ENCODE results near the gene NKAPD1. TPM values are rescaled to one million over a fixed set of nuclear protein-coding genes. Genes with fewer than 3 reads are reported as not detected.

NKAPD1 gene
- total RNA-seq, 2 experiments from 2014 or later: 28.5 to 31.7 TPM

- H3K4me3 Mint-ChIP-seq: no peak overlapping the region
- H3K4me1 Mint-ChIP-seq: peaks cover 15% of the 10 kb centered on the region
- H3K9me3 Mint-ChIP-seq: no peaks in the 10 kb centered on the region
- DNase-seq: no peak
- H3K27ac Mint-ChIP-seq: no peak overlapping the region
- no peaks in the 10 kb centered on the region for H3K36me3 Mint-ChIP-seq
- H3K27me3 Mint-ChIP-seq: no peaks in the 10 kb centered on the region
Measured at GRCh38 chr11:112113539-112114457, 39.7 kb downstream of the NKAPD1 start.

GRCh38 chr11:112114460-112114859 lies 40.4 kb downstream of the NKAPD1 start:
- Mint-ChIP-seq H3K4me3 (no peak overlapping the region), H3K9me3 (no peaks in the 10 kb centered on the region), H3K4me1 (peaks cover 15% of the 10 kb centered on the region), H3K27me3 (no peaks in the 10 kb centered on the region), H3K36me3 (no peaks in the 10 kb centered on the region), H3K27ac (no peak overlapping the region)
- DNase-seq: no peak

GRCh38 chr11:112115386-112115785 lies 41.3 kb downstream of the NKAPD1 start:
- H3K27me3 Mint-ChIP-seq: no peaks in the 10 kb centered on the region
- no peak overlapping the region for H3K4me3 Mint-ChIP-seq
- no peaks in the 10 kb centered on the region for H3K36me3 Mint-ChIP-seq
- DNase-seq: no peak
- H3K9me3 Mint-ChIP-seq: no peaks in the 10 kb centered on the region
- peaks cover 22% of the 10 kb centered on the region for H3K4me1 Mint-ChIP-seq
- H3K27ac Mint-ChIP-seq: no peak overlapping the region

GRCh38 chr11:112118176-112118575 lies 44.1 kb downstream of the NKAPD1 start:
- peak; percentile 8 for DNase-seq
- no peaks in the 10 kb centered on the region for H3K9me3 Mint-ChIP-seq
- H3K36me3 Mint-ChIP-seq: no peaks in the 10 kb centered on the region
- no peak overlapping the region for H3K27ac Mint-ChIP-seq
- H3K4me1 Mint-ChIP-seq: peaks cover 30% of the 10 kb centered on the region
- H3K27me3 Mint-ChIP-seq: no peaks in the 10 kb centered on the region
- no peak overlapping the region for H3K4me3 Mint-ChIP-seq

GRCh38 chr11:112121981-112122615 lies 48.0 kb downstream of the NKAPD1 start:
- Mint-ChIP-seq H3K9me3 (no peaks in the 10 kb centered on the region), H3K27ac (no peak overlapping the region), H3K4me1 (peaks cover 22% of the 10 kb centered on the region), H3K27me3 (no peaks in the 10 kb centered on the region), H3K4me3 (no peak overlapping the region), H3K36me3 (peaks cover under 1% of the 10 kb centered on the region)
- no peak for DNase-seq

GRCh38 chr11:112123129-112123528 lies 49.0 kb downstream of the NKAPD1 start:
- Mint-ChIP-seq H3K36me3 (peaks cover 2% of the 10 kb centered on the region), H3K4me1 (peaks cover 22% of the 10 kb centered on the region), H3K9me3 (no peaks in the 10 kb centered on the region), H3K27ac (no peak overlapping the region), H3K4me3 (no peak overlapping the region), H3K27me3 (no peaks in the 10 kb centered on the region)
- no peak for DNase-seq

- no peak overlapping the region for H3K4me3 Mint-ChIP-seq
- peaks cover 2% of the 10 kb centered on the region for H3K4me1 Mint-ChIP-seq
- no peak for DNase-seq
- H3K9me3 Mint-ChIP-seq: no peaks in the 10 kb centered on the region
- peaks cover 2% of the 10 kb centered on the region for H3K36me3 Mint-ChIP-seq
- H3K27me3 Mint-ChIP-seq: no peaks in the 10 kb centered on the region
- H3K27ac Mint-ChIP-seq: no peak overlapping the region
Measured at GRCh38 chr11:112127056-112127455, 53.0 kb downstream of the NKAPD1 start.

- Mint-ChIP-seq H3K9me3 (no peaks in the 10 kb centered on the region), H3K4me1 (peaks cover 3% of the 10 kb centered on the region), H3K36me3 (peaks cover 2% of the 10 kb centered on the region), H3K27ac (no peak overlapping the region), H3K27me3 (no peaks in the 10 kb centered on the region), H3K4me3 (no peak overlapping the region)
- DNase-seq: no peak
Measured at GRCh38 chr11:112128483-112129121, 54.5 kb downstream of the NKAPD1 start.

GRCh38 chr11:112129656-112130055 lies 55.6 kb downstream of the NKAPD1 start:
- H3K27ac Mint-ChIP-seq: no peak overlapping the region

GRCh38 chr11:112132737-112133136 lies 58.6 kb downstream of the NKAPD1 start:
- Mint-ChIP-seq H3K4me3 (no peak overlapping the region), H3K36me3 (no peaks in the 10 kb centered on the region), H3K9me3 (no peaks in the 10 kb centered on the region), H3K27me3 (no peaks in the 10 kb centered on the region), H3K27ac (no peak overlapping the region), H3K4me1 (peaks cover 3% of the 10 kb centered on the region)
- no peak for DNase-seq

More at GRCh38 chr11:112129656-112130055, 55.6 kb downstream of the NKAPD1 start:
- Mint-ChIP-seq H3K27me3 (no peaks in the 10 kb centered on the region), H3K9me3 (no peaks in the 10 kb centered on the region), H3K36me3 (peaks cover 2% of the 10 kb centered on the region), H3K4me1 (peaks cover 3% of the 10 kb centered on the region), H3K4me3 (no peak overlapping the region)
- DNase-seq: no peak

GRCh38 chr11:112134473-112134872 lies 60.4 kb downstream of the NKAPD1 start:
- Mint-ChIP-seq H3K4me3 (no peak overlapping the region), H3K27ac (no peak overlapping the region), H3K27me3 (no peaks in the 10 kb centered on the region), H3K4me1 (peaks cover 3% of the 10 kb centered on the region), H3K9me3 (no peaks in the 10 kb centered on the region), H3K36me3 (no peaks in the 10 kb centered on the region)
- no peak for DNase-seq

Other genes with a start within 250 kb of the NKAPD1 start
- 10 to 100 TPM; 36.4 to 36.8 TPM for gene ALG9, start 202.7 kb upstream of the NKAPD1 start, total RNA-seq
- gene FDXACB1, start 195.1 kb upstream of the NKAPD1 start, total RNA-seq: 1 to 10 TPM; 8.8 to 9.9 TPM
- 10 to 100 TPM; 45.8 to 47.0 TPM for gene CFAP68, start 194.8 kb upstream of the NKAPD1 start, total RNA-seq
- gene CRYAB, start 162.5 kb upstream of the NKAPD1 start, total RNA-seq: not detected
- gene HSPB2, start 161.6 kb upstream of the NKAPD1 start, total RNA-seq: not detected
- gene C11orf52, start 155.4 kb upstream of the NKAPD1 start, total RNA-seq: not detected
- gene DIXDC1, start 137.0 kb upstream of the NKAPD1 start, total RNA-seq: 1 to 10 TPM; 5.6 to 7.3 TPM
- 10 to 100 TPM; 71.7 to 76.2 TPM for gene DLAT, start 48.9 kb upstream of the NKAPD1 start, total RNA-seq
- gene PIH1D2, start 282 bp upstream of the NKAPD1 start, total RNA-seq: under 1 TPM; 0.32 to 0.82 TPM
- gene TIMM8B, start 12.5 kb downstream of the NKAPD1 start, total RNA-seq: 10 to 100 TPM; 75.5 to 80.0 TPM
- gene SDHD, start 12.6 kb downstream of the NKAPD1 start, total RNA-seq: 100 to 1,000 TPM; 118 to 128 TPM
- gene IL18, start 89.8 kb downstream of the NKAPD1 start, total RNA-seq: under 1 TPM in 1 of 2 experiments, not detected in 1; 0.14 TPM
- under 1 TPM; 0.25 to 0.26 TPM for gene TEX12, start 93.1 kb downstream of the NKAPD1 start, total RNA-seq
- under 1 TPM; 0.40 to 0.41 TPM for gene BCO2, start 101.2 kb downstream of the NKAPD1 start, total RNA-seq
- gene PTS, start 152.1 kb downstream of the NKAPD1 start, total RNA-seq: 10 to 100 TPM; 28.9 to 31.0 TPM
- not detected for gene PLET1, start 186.6 kb downstream of the NKAPD1 start, total RNA-seq

All from activated naive CD8-positive, alpha-beta T cell treated with anti-CD3 and anti-CD28 coated beads for 36 hours (primary cell).